SW 1271 (cell line): ENCODE results near the gene CARNS1.
A peak's percentile ranks its signal among the peaks of the same experiment; 100 is the strongest.
"Not testable (repeated sequence)": the region's sequence is repeated elsewhere in the genome, so short reads cannot be mapped to it uniquely, and the experiment has no call there.

Source experiments
- DNase-seq, 2 experiments: peaks; one replicate each; lab custom pipeline; 2025; lab: John Stamatoyannopoulos, UW

The CARNS1 gene

GRCh38 chr11:67465530-67465929 lies 50.1 kb downstream of the CARNS1 start:
- DNase-seq, result not testable (repeated sequence)

GRCh38 chr11:67466367-67466766 lies 50.9 kb downstream of the CARNS1 start:
- DNase-seq, result no peak

GRCh38 chr11:67466962-67467771 lies 51.7 kb downstream of the CARNS1 start:
- DNase-seq, result no peak

GRCh38 chr11:67468056-67468455 lies 52.6 kb downstream of the CARNS1 start:
- DNase-seq, result no peak

GRCh38 chr11:67468456-67468758 lies 52.9 kb downstream of the CARNS1 start:
- no peak for DNase-seq

- peak; percentile 86 to 89 for DNase-seq
Observed at GRCh38 chr11:67468759-67469507, 53.5 kb downstream of the CARNS1 start, which contains the start of gene TMEM134. TMEM134 (minus strand) TSS chr11:67469251; CDS start chr11:67469192, 59 bp downstream.

GRCh38 chr11:67469508-67469811 lies 54.0 kb downstream of the CARNS1 start:
- no peak for DNase-seq

GRCh38 chr11:67470337-67471002 lies 55.0 kb downstream of the CARNS1 start:
- no peak for DNase-seq

- DNase-seq, result no peak
Observed at GRCh38 chr11:67472882-67473281, 57.4 kb downstream of the CARNS1 start.
